Germinal center (tissue), 1 donor: ENCODE data around the gene CPNE4.

ENCODE experiments used
- DNase-seq: peaks from one replicate; pipeline ENCODE4 v3.0.0; 2012; ENCODE audit warnings: mixed read lengths, low spot score

Gene CPNE4

DNA sequence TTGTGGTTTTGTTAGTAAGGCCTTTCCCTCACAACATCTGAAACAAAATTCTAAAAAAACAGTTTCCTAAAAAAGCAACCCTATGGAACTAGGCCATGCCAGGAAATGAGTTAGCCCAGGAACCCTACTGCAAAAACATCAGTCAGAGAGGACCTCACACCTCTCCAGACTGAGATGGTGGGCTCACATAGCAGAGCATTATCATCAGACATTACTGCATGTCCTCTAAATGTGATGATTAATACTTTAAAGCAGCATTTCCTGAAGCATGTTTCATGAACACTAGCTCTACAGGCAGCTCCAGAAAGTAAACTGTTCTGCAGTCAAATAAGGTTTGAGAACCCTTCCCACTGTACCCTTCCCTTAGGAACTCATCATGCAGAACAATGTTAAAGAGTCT, 299.7 kb downstream of the CPNE4 start:
- DNase-seq: no peak

DNA sequence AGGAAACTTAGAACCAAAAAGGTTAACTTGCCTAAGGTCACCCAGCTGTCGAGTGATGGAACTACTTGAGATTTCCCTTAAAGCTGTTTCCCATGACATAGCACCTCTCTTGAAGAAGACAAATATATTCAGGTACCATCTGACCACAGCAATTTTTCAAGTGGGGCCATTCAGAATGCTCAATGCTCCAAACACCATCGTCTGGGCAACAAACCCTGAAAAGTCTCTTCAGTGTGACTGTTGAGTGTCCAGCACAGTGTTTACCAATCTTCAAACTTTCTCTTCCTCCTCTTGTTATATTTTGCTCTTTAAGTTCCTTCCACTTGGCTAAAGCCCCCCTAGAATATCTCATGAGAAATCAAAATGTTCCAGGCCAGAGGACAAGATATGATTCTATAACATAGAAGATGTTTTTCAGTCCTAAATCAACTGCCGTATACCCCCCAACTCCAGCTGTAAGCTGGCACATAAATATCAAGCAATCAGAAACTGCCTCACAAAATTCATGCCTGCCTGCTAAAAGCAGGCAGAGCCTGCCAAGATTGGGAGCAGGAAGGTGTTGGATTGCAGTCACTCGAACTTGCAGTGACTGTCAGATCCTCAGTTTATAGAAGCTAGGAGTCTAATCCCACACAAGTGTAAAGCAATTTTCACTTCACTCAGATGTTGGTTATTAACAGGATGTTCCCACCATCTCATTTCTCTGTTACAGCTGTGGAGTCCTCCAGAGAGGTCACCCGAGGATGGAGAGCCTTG, 301.6 kb downstream of the CPNE4 start:
- DNase-seq: no peak

DNA sequence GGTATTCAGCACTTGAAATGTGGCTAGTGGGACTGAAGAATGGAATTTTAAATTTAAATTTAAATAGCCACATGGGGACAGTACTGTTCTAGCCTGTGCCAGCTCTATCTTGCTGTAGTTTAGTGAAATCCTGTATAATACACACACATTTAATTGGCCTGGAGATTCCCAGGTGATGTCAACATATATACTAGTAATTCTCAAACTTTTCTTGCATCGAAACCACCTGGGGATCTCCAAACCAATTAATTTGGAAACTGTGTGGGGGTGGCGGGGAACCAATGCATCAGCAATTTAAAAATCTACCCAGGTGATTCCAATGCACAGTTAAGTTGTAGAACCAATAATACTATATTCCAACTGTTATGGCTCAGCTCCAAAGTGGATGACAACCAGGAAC, 303.1 kb downstream of the CPNE4 start:
- no peak for DNase-seq

DNA sequence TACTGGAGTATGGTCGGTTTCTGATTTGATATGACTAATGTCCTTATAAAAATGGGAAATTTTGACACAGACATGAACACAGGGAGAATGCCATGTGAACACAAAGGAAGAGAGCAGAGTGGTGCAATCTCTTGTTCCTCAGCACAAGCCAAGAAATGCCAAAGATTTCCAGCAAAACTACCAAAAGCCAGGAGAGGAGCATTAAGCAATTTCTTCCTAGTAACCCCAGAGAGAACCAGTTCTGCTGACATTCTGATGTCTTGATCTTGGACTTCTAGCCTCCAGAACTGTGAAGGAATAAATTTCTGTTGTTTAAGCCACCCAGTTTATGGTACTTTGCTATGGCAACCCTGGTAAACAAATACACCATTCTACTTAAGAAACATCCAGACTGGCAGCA, 304.2 kb downstream of the CPNE4 start:
- DNase-seq: no peak

DNA sequence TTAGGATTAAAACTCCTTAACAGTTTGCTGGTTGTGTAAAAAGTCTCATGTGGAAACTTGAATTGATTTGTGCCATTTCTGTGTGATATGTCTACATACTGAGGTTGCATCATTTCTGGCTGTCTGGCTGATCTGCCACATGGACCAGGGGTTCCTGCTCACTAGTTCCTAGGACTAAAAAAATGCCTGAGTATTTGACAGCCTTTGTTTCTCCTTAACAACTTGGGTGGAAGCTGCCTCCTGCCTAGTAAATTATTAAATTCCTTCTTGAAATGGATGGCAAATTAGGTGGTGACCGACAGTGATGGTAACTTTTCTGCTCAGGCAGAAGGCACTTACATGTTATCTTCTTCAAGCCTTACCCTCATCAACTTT, 305.2 kb downstream of the CPNE4 start:
- DNase-seq: no peak

DNA sequence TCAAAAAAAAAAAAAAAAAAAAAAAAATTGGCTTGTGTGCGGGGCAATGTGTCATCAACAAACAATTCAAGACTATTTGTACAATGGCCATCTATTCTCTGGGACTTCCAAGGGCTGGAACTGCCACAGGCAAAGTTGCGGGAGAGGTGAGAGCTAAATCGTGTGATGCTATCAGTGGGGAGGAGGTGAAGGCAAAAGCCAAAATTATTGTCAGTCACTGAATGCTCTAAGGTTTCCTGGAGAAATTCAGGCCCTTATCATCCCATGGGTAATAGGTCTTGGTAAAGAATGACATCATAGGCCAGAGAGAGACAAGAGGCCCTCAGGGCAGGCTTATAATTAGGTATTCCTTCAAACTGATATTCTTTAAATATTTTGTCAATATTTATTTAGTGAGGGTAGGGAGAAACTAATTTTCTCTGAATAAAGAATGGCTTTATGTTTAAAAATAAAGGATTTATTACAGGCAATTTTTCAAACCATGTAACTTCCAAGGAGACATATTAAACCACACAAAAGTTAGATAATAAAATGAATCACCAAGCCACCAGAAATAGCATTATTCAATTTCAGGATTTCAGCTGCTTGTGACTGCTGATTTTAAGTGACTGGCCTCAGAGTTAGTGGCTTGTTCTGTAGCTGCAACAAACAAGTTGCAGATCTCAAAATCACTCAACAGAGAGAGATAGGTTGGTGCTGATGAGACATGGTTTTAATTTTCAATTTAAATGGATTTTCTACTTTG, 305.7 kb downstream of the CPNE4 start:
- DNase-seq: no peak

DNA sequence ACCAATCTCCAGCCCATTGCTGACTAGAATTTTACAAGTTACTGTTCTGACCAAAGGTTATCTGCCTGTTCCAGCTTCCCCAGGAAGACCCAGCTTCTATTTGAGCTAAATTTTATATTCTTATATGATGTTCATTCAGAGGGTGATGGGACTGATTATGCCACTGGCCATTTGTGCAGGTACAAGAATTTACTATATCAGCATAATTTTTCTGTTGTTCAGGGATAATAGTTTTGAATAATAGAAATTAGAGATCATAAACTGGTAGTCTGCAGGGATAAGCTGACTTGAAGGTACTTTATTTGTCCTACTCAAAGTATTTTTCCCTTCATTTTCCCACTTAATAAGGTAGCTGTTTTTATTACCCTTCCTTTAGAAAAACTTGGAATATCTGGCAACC, 309.4 kb downstream of the CPNE4 start:
- no peak for DNase-seq

DNA sequence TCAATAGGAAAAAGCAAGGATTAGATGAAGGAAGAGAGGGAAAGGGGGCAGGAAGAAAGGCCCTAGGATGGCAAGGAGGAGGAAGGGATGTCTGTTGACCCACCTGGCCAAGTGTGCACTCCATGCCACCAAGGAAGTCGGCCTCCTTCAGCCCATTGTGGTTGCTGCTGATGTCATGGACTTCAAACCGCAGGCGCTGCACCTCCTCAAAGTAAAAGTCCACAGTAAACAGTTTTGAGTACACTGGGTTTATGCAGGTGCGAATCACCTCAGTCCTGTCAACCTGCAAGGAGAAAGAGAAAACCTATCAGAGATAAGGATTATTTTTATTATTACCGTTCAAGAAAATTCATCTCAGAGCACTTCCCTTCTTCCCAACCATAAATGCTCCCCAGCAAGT, 311.5 kb downstream of the CPNE4 start:
- no peak for DNase-seq

DNA sequence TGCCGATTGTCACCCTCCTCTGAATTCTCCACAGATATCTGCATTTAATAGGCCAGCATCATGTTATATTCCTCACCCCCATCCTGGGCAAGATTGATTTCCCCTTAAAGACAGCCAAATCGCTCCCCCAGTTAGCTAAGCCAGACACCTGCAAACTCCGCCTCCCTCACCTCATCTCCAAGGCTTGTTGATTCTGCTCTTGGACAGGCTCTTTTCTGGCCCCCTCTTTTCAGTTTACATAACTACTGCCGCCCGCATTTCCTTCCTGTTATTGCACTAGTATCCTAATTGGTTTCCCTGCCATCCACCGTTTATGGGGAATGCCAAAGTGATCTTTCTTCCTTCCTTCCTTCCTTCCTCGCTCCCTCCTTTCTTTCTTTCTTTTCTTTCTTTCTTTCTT, 317.3 kb downstream of the CPNE4 start:
- DNase-seq: no peak

DNA sequence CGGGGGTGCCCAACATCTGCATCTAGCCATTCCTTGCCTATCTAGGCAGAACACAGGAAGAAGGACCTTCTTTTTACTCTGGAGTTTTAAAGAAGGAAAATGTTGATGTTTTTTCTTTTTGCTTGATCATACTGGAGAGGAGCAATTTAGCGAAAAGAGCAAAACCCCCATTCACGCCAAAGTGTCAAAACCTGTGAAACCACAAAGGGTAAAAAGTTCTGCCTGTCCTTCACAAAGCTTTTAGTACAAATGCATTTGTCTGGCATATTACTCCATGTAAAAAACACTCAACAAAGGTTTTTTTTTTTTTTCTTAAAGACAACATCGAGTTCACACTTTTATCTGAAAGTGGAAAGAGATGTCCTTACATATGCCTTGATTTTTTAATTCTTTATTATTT, 317.9 kb downstream of the CPNE4 start:
- no peak for DNase-seq

DNA sequence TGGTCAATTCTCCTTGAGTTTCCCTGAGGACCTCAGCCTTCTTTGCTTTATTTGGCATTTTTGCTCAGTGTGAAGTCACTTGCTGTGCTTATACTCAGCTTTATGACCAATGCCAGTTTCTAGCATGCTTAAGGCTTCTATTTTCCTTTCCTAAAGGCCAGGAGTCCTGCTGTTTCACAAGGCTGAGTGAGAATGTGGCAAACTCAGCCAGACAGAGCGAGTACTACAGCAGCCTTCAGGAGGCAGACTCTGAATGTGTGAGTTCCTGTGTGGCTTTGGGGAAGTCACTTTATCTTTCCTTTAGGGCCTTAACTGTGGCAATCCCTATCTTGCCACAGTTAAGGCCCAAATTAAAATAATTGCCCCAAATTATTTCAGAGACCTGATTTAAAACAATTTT, 318.8 kb downstream of the CPNE4 start:
- no peak for DNase-seq

DNA sequence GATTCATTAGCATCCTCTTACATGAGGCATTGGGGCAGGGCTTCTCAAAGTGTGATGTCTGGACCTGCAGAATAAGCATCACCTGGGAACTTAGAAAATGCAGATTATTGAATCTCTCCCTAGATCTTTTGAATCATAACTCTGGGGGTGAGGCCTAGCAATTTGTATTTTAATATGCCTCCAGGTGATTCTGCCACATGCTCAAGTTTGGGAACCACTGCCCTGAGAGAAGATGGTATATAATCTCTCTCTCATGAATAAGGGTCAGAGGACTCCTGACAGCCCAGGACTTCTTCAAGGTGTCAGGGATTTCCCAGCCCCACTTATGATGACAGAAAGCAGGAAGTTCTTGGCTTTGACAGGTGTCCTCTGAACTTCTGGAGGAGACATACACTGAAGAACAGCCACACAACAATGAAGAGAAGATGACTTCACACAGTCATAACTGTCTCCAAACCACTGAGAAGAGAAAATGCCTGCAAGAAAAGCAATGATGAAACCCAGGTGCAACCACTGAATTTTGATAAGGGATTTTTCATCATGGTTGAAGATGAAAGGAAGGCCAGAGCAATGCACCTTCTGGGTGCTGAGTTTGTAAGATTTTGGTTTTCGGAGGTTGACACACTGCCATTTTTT, 320.1 kb downstream of the CPNE4 start:
- DNase-seq: no peak

DNA sequence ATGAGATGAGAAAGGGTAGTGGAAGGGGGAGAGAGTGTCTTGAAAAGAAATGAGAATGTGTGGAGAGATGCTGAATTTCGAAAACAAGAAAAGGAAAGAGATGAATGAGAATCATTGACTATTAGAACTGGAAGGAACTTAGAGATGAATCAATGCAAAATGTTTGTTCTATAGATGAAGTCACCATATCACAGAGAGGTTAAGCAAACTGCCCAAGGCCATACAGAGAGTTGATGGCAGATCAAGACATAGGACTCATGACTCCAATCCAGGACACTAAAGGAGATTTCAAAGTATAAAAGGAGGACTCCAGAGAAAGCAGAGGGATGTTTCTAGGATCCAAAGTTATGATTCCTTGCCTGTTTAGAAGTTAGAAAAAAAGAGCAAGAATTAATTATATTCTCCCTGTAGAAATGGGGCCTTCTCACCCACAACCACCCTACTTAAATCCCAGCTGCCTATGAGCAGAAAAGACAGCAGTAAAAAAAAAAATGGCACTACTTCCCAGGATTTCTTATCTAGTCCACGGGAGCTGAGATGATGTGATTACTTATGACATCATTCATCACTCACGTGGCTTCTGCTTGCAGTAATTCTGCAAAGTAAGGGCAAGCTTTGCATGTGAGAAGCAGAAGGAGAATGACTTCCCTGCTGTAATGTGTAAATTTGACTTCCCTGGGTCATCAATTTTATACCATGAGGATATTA, 321.2 kb downstream of the CPNE4 start:
- no peak for DNase-seq

DNA sequence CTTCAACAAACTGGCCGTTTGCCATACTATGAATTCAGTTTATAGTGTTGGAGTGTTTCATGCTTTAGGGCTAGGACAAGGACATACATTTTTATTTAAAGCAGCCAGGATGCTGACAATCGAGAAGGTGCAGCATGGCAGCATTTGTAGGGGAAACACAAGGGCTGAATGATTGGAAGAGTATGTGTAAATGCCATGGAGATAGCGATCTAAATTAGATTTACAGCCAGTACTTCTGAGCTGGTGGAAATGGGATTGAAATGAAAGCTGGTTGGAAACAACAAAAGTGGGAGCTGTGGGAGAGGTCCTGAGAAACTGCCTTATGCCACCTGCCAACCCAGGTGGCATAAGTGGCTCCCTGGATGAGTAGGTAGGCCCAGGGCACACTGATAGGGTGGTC, 322.2 kb downstream of the CPNE4 start:
- DNase-seq: no peak

DNA sequence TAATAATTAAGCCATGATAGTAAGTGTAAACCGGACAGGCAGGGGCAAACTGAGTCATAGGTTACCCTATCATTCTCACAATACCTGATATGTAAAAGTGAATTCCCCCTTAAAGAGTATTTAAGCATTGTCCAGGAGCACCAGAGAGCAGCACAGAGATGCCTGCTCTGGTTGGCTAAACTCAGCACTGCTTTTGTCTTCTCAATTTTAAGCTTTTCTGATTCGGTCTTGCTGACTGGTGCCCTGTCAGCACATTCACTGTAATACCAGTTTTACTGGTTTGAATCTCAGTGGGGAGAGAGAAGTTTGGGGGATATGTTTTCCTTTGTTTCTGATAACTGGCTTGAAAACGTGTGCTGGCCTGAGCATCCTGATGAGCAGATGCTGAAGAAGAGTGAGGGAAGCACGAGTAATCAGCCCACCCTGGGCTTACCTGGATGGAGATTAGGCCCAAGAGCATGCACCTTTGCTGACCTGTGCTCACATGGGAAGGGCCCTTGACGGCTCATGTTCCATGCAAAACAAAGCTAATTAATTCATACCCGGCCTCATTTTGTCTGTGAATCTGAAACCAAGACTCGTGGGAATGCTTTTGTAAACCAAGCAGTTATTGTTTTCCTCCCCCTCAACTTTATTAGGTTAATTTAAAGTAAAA, 323.6 kb downstream of the CPNE4 start:
- DNase-seq: no peak

DNA sequence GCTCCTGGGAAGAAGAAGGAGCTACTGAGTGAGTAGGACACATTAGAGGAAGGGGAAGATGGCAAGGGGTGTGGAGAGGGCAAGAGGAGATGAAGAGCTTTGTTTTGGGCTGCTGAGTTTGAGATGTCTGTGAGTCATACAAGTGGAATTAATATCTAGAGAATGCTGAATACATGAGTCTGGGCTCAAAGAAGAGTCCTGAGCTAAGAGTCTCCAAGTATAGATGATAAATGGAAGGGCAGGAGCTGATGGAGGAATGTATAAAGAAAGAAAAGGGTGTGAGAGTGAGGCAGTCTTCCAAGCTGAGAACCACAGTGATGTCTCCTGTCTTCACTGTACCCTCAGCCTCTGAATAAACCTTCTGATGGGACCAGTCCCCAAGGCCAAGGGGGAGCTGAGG, 326.6 kb downstream of the CPNE4 start:
- DNase-seq: no peak

DNA sequence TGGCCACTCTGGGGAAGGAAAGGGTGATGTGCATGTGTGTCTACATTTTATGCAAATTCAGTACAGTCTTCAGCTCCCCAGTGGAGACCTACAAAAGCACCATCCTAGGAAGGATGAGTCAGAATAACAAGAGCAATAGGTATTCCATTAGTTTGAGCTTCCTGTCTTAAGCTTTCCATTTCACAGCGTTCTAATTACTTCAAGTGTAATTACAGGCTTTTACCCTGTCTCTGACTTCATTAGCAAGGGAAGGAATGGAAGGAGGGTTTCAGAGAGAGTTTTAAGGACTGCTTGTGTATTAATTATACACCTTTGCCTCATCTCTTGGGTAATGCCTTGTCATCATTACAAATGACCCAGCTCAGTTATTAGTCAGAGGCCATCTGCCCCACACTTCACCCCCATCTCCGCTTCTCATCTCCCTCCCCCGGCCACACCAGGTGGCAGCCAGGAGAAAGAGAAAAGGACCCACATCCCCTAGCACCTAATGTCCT, 329.2 kb downstream of the CPNE4 start:
- no peak for DNase-seq

DNA sequence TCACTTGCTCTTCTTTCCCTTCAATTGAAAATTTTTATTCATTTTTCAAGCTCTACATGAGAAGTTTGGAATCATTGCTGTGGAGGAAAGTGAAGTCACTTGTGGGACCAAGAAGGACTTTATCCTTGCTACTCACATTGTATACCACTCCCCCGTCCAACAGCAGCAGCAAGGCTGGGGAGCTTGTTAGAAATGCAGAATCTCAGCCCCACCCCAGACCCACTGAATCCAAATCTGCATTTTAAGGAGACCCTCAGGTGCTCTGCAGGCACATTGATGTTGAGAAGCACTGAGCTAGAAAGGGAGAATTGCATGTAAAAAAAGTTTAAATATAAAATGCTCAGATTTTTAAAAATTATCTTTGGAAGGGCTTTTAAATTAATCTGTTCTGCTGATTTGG, 329.7 kb downstream of the CPNE4 start:
- DNase-seq: no peak

DNA sequence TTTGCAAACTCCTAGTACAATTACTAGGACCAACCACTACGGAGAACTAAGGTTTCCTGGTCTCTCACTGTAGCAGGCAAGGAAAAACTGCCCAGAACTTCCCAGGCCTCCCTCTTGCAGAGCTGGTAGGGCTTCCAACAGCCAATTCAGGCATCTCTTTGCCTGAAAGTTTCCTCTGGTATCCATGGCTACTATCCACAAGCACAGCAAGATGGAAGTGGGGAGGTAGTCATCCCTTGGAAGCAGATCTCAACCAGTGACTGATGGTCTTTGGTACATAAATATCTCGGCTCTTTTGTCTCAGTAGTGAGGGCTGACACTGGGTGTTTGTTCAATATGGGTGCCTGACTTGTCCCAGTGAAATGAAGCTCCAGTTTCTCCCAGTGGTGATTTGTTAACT, 330.7 kb downstream of the CPNE4 start:
- no peak for DNase-seq

DNA sequence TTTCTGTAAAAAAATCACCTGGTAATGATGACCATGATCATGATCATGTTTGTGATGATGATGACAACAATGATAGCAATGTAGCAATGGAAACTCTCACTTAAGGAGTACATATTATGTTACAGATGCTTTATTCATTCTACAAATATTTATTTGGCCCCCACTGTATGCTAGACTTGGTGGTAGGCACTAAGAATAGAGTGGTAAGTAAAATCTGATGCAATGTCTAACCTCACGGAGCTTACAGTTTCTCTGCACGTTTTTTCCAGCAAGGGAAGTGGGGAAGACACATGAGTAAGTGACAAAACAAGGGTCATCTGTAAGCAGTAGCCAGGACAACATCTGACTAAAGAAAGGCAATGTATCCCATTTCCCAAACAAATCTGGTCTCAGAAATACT, 332.7 kb downstream of the CPNE4 start:
- DNase-seq: no peak

DNA sequence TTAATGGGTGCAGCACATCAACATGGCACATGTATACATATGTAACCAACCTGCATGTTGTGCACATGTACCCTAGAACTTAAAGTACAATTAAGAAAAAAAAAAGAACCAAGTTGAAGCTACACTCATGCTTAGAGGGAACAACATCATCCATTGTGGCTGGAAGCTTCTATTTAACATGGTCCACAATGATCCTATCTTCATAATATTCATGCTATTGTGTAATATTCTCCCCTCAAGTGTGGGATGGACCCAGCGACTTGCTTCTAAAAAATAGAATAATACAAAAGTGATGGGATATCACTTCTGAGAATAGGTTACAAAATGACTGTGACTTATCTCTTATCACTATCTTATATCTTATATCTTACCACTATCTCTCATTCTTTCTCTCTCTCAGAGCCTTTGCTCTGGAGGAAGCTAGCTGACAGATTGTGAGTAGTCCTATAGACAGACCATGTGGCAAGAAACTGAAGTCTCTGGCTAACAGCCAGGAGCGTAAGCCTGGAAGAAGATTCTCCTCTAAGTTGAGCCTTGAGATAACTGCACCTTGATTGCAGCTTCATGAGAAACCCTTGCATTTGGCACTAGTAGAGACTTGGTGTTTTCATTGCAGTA, 333.6 kb downstream of the CPNE4 start:
- no peak for DNase-seq

DNA sequence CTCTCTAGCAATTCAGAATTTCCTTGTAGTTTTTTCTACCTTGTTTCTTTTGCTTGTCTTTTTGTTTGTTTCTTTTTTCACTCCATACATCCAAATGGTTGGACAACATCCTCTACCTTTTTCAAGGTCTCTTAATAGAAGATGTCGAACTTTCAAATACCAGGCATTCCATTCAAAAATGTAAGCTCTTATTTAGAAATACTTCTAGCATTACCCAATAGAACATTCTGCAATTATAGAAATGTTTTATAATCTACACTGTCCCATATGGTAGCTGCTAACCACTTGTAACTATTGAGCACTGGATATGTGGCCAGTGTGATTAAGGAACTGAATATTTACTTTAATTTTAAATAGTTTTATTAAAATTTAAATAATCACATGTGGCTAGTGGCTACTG, 335.8 kb downstream of the CPNE4 start:
- DNase-seq: no peak
